Endometrial microvascular endothelial cells (primary cell): ENCODE measurements around the gene MXRA7. TPM values are rescaled to one million over a fixed set of nuclear protein-coding genes. Genes with fewer than 3 reads are reported as not detected.
"Not testable (repeated sequence)": the region's sequence is repeated elsewhere in the genome, so short reads cannot be mapped to it uniquely, and the experiment has no call there.

ENCODE experiments used
- in situ Hi-C: cut with HindIII; loops from 2 replicates; pipeline ENCODE4 v1.10.0; 2017; ENCODE audit warnings: low sequenced_read_pairs, low pct_unique_long_range_greater_than_20kb; ENCODE audit errors: inconsistent ontology term
- total RNA-seq: library from RNA; depleted of rRNA; stranded (reverse); fragments of >200 nt; gene quantifications from one replicate; pipeline ENCODE4 v1.2.3, GENCODE V29; 2015; ENCODE audit errors: inconsistent ontology term

Gene MXRA7
- total RNA-seq, 1 donor from 2014 or later, result 265 TPM

DNA sequence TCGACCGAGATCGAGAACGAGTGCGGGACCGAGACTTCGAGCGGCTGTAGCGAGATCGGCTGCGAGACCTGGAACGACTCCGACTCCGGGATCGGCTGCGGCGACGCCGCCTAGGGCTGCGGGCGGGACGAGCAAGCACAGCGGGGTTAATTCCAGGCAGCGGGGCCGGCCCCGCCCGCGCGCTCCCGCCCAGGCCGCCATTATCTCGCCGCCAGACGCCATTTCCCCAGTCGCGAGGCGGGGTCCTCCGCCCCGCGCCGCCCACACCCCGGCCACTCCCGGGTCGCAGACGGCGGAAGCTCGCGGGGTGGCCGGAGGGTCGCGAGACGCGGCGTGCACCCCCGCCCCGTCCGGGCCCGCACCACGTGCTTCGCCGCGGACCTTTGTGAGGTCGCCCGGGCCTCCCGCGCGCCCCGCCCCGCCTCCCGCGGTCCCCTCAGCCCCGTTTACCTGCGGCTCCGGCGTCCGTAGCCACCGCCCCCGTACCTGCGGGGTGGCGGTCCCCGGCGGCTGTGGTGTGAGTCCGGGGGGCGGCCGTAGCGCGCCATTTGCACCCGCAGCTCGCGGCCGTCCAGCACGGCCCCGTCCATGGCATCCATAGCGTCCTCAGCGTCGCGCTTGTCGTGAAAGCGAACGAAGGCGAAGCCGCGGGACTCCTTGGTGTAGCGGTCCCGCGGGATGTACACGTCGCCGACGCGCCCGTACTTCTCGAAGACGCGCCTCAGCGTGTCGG is 25.8 kb upstream of the MXRA7 start:
- in situ Hi-C loops, result no loop called here

DNA sequence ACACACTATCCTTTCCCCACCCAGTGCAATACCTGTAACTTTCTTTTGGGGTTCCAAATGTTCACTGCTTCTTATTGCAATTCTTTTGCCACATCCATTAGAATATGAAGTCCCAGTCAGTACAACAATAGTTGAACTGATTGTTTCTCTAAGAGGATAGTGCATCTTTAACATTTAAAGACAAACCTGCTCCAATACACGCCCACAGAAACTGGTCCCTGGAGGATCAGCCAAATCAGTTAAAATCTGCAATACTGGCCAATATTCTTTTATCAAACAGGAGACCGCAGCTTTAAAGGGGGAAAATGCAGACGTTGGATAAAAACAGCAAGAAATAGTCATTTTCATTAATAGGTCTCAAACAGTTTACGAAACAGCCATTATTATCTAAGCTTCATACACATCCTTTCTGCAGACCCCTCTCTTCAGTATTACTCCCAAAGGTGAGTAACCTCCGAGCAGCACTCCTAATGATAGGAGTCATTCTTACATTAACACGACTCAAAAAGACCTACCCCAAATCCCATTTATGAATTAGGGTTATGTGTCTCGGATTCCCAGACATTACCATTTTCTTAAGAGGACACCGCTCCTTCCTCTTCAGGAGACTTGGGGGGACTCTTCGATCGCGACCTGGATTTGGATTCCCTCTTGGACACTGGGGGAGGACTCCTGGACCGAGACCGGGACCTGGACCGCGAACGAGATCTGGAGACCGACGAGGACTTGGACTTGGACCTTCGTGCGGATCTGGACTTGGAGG is 25.0 kb upstream of the MXRA7 start:
- in situ Hi-C loops, result no loop called here

DNA sequence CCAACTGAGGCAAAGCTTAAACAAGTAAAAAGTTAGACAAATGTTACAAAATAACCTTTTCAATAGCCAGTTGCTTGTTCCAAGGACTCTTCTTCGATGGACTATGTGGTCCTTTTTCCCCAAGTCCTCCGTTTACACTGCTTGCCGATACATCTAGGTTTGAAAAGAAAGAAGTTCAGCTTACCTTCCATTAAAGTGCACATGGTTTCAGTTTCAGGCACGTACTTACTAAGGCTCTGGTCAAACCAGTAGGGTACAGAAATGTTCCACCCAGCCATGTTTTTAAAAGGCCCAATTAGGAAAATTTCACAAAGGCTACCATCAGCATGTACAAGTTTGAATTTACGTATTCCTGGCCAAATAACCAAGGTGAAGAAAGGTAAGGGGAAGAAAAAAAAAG is 24.2 kb upstream of the MXRA7 start:
- in situ Hi-C loops, result no loop called here

DNA sequence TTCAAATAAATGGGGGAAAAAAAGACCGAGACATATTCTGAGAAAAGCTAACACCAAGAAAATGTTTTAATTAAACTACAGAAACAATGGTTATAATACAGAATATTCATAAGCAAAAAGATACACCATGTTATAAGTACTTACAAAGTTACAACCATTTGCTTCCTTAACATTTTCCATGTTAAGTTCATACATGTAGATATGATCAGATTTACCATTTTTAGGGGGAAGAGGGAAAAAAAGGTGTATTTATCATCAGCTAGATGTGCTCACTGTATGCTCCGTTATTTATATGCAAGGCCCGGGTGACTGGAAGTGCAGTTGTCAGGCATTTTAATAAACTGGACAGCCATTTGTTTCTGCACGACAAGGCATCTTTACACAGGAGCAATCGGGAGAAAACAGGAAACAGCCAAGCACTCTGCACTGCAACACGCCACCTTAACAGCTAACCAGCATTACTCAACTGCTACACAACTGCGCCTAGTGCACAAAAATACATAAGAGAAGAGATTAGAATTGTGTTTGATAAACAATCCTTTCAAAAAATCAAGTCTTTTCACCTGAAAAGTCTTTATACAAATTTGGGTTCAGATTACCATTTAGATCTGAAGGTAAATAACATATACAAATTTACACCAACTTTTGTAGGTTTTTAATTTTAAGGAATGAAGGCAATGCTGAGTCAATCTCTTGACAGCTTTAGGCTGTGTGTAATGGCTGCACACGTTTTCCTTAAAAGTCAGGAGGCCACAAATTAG is 23.5 kb upstream of the MXRA7 start:
- in situ Hi-C loops, result no loop called here

DNA sequence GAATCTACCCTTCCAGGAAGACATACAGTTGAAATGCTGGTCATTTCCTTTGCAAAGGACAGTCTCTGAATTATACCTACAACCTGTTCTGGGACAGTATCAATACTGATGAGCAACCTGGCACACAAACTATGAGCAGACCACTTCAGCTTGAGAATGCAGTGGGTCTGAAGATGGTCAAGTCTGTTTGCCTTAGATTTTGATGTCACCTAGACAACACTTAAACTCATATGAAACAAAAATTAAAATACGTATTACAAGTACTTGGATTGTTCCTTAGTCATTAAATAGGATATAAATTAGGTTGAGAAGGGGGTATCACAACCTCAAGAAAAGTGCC is 22.8 kb upstream of the MXRA7 start:
- in situ Hi-C loops, result no loop called here

DNA sequence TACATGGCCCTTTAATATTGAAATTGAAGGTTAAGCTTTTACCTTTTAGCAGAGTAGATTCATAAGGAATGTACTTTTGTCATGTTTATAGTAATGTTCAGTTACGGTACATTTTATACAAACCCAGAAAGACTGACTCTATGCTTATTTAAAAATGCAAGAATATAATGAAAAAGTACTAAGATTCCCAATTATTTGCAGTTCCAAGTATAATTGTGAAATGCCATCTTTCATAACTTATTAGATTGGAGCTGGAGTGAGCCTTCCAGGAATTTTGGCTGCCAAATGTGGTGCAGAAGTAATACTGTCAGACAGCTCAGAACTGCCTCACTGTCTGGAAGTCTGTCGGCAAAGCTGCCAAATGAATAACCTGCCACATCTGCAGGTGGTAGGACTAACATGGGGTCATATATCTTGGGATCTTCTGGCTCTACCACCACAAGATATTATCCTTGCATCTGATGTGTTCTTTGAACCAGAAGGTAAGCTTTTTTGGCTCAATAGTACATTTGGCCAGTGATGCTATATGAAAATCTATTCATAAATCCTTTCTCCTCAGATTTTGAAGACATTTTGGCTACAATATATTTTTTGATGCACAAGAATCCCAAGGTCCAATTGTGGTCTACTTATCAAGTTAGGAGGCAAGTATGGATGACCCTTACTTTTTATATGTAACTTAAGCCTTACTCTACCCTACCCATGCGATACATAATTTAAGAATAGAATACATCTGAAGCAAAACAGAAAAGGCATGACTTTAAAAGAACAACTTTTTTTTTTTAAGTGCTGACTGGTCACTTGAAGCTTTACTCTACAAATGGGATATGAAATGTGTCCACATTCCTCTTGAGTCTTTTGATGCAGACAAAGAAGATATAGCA is 22.2 kb upstream of the MXRA7 start:
- in situ Hi-C loops, result no loop called here

DNA sequence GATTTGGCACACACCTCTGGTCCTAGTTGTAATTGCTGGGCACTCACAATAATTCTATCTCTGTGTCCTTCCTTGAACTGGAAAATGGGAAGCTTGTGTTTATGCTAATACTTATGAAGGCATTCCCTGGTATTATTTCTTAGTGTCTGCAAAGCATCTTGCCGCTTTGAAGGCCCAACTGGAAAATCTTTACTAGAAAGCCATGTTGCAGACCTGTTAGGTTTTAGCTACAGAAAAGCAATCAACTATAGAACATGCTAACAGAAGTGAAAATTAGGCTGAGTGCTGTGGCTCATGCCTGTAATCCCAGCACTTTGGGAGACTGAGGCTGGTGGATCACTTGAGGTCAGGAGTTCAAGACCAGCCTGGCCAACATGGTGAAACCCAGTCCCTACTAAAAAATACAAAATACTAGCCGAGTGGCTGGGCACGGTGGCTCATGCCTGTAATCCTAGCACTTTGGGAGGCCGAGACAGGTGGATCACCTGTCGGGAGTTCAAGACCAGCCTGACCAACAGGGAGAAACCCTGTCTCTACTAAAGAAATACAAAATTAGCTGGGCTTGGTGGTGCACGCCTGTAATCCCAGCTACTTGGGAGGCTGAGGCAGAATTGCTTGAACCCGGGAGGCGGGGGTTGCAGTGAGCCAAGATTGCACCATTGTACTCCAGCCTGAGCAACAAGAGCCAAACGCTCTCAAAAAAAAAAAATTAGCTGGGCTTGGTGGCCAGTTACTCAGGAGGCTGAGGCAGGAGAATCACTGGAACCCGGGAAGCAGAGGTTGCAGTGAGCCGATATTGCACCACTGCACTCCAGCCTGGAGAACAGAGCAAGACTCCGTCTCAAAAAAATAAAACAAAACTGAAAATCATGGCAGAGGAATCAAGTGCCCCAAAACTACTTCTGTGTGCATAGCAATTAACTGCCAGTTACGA is 21.3 kb upstream of the MXRA7 start:
- in situ Hi-C loops, result not testable (repeated sequence)

DNA sequence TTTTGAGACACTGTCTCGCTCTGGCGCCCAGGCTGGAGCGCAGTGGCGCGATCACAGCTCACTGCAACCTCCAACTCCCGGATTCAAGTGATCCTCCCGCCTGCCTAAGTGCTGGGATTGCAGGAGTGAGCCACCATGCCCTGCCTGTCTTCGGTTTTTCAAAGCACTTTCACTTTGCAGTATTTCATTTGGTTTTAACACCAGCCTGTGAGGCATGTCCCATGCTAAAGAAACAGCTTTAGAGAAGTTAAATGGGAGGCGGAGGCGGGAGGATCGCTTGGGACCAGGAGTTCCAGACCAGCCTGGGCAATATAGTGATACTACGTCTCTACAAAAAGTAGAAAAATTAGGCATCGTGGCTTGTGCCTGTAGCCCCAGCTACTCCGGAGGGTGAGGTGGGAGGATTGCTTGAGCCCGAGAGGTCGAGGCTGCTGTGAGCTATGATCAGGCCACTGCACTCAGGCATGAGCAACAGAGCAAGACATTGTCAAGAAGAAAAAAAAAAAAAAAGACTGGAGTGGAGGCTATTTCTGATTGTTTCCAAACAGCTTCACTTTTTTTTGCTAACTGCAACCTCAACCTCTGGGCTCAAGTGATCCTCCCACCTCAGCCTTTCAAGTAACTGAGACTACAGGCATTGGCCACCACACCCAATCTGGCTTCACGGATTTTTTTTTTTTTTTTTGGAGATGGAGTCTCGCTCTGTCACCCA is 17.1 kb upstream of the MXRA7 start:
- in situ Hi-C loops, result no loop called here

DNA sequence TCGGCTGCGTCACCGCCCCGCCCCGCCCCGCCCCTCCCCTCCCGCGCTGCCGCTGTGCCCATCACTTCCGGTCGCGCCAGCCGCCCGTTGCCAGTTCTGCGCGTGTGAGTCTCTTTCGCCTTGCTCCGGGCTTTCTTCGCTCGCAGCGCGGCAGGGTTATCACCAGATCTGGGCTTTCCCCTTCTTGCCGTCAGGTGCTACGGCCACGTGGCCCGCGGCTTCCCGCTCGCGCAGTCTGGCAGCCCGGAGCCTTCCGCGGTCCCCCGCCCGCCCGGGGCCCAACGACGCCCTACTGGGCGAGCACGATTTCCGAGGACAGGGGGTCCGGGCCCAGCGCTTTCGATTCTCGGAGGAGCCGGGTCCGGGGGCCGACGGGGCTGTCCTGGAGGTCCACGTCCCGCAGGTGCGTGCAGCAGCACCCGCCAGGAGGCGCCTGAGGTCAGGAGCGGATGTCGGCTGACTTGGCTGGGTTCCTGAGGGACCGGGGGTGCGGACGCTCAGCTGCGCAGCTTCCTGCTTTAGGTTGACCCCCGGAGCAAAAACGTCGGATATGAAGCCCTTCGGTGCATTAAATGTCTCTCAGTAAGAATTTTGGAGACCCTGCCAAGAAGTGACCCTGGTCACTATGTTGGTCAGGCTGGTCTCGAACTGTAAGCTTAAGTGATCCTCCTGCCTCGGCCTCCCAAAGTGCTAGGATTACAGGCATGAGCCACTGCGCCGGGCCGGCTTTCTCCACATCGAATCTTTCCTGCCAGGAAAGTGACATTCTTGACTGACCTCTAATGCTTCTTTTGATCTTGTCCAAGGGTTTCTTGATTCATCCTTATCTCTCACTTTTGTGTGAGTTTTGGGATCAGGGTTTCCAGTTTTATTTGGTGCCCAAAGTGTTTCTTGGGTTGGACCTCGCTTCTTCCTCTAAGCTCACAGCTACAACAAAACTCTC is 16.3 kb upstream of the MXRA7 start, which contains the start of gene METTL23:
Gene METTL23, plus strand, starts transcription at position 64 of the 943 bp plus-strand sequence. CDS start 2,872 bp downstream, outside the sequence.
- in situ Hi-C loops, result no loop called here

DNA sequence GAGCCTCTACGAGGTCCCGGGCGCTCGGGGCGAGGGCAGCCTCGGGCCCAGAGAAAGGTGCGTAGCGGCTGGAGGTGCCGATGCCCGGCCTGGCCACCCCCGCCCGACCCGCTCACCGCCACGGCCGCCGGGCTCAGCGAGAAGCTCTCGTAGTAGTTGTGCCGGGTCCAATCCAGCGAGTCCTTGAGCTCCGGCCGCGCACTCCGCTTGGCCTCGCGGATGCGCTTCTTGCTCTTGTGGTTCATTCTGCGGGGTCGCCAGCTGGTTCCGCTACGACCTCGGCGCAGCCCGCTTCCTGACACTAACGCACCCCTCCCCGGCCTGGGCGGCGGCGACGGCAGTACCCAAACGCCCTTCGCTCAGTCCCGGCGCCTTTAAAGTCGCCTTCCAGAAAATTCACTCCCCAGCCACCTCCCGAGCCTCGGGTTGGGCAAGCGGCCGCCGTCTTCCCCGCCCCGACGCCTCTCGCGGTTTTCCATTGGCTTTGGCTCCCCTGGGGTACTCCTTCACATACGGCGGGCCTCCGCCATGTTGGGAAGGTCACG is 15.5 kb upstream of the MXRA7 start, which contains the start of gene JMJD6:
Gene JMJD6, minus strand, starts transcription at position 376 of the 545 bp plus-strand sequence. Its CDS starts 131 bp downstream, at position 245.
- in situ Hi-C loops, result no loop called here

DNA sequence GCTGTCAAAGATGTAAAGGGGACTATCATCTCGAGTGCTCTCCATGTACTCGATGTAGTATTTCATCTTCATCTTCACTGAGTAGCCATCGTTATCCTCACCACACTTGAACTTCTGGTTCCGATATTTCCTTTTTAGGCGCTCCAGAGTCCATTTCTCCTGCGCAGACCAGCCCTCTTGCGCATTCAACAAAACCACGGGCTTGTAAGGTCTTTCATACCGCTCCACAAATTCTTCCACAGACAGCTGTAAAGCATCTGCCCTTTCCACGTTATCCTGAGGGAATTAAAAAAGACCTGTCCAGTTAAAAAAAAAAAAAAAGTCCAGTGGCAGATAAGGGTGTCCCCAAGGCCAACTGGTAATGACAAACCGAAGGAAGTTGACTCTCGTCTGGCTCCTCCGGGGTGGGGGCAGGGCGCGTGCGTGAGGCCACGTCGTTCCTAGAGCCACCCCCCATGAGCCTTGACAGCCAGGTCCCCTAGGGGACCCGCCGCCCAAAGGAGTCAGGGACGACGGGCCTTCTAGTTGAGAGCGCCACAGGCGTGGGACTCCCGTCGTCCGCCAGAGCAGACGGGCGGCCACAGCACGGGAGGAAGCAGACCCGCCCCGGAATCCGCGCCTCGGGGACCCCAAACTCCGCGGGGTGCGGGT is 14.9 kb upstream of the MXRA7 start:
- in situ Hi-C loops, result no loop called here

DNA sequence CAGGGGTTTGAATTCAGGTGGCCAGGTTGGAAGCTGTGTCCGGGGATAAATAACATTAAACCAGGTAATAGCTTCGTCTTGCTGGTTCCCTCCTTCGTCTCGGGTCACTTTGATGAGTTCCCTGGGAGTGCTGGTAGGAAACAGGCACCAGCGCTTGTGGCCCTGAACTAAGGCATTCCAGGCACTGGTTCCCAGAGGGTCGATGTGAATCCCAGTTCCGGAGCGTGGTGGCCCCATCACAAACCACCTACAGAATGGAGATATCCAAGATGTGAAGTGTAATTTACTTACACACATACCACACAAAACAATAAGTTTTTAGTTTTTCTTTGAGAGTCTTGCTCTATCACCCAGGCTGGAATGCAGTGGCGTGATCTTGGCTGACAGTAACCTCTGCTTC is 13.0 kb upstream of the MXRA7 start:
- in situ Hi-C loops, result no loop called here

DNA sequence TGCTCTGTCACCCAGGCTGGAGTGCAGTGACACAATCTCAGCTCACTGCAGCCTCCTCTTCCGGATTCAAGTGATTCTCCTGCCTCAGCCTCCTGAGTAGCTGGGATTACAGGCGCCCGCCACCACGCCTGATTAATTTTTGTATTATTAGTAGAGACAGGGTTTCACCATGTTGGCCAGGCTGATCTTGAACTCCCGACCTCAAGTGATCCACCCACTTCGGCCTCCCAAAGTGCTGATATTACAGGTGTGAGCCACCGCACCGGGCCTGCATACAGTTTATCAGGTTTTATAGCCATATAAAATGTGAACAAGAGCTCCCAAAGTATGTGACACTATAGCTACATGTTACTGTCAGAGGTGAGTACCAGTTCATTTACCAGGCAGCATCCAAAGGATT is 12.2 kb upstream of the MXRA7 start:
- in situ Hi-C loops, result not testable (repeated sequence)

DNA sequence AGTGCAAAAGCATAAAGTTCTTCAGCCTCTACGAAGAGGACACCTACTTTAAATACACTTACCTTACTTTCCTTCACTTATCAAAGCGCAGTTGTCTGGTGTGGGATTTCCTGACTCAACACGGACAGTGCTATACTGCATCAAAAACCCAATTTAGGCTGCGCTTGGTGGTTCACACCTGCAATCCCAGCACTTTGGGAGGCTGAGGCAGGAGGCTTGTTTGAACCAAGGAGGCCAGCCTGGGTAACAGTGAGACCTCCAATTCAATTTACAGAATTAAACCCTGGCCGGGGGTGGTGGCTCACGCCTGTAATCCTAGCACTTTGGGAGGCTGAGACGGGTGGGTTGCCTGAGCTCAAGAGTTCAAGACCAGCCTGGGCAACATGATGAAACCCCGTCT is 11.5 kb upstream of the MXRA7 start:
- in situ Hi-C loops, result no loop called here

DNA sequence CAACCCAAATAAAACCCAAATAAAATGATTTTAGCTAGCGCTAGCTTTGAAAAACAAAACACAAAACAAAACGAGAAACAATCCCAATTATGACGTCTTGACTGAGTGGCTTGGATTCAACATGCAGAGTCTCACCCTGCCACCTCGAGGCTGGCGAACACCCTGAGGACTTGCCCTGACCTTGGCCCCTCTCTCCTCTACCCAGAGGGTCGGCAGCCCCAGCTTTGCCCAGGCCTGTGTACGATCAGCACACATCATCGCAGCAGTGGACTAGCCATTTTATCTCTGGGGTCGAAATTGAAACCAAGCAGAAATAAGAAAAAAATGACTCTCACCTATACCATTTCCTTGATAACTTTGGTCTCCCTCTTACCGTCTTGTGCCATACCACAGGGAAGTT is 10.7 kb upstream of the MXRA7 start:
- in situ Hi-C loops, result no loop called here
